ENCODE measurements around the gene SMURF2.

SMURF2 gene

GRCh38 chr17:64688481-64688880, 26.4 kb upstream of the SMURF2 start:
- ATAC-seq, result no peak
- TF ChIP-seq ESRRG (CRISPR knock-in tag; IDR thresholded peaks at IDR 0.05) (no peak), CSRNP3 (CRISPR knock-in tag; IDR thresholded peaks at IDR 0.05) (no peak), GLIS3 (CRISPR knock-in tag; IDR thresholded peaks at IDR 0.05) (no peak), ZFP3 (CRISPR knock-in tag; IDR thresholded peaks at IDR 0.05) (no peak), POU6F1 (CRISPR knock-in tag; IDR thresholded peaks at IDR 0.05; ENCODE audit: borderline replicate concordance, low read depth) (no peak), ZC3H10 (CRISPR knock-in tag; IDR thresholded peaks at IDR 0.05) (no peak), ZNF565 (CRISPR knock-in tag; conservative IDR thresholded peaks at IDR 0.05; ENCODE audit: low read depth) (no peak), TCF4 (CRISPR knock-in tag; IDR thresholded peaks at IDR 0.05; ENCODE audit: borderline replicate concordance) (no peak), ZFP30 (CRISPR knock-in tag; IDR thresholded peaks at IDR 0.05) (no peak), PATZ1 (CRISPR knock-in tag; IDR thresholded peaks at IDR 0.05; ENCODE audit: borderline replicate concordance) (no peak), ARNTL (CRISPR knock-in tag; IDR thresholded peaks at IDR 0.05; ENCODE audit: borderline replicate concordance, low read depth) (no peak), ISL1 (CRISPR knock-in tag; IDR thresholded peaks at IDR 0.05) (no peak), TOX (CRISPR knock-in tag; IDR thresholded peaks at IDR 0.05; ENCODE audit: borderline replicate concordance) (no peak), RARB (CRISPR knock-in tag; IDR thresholded peaks at IDR 0.05) (no peak), OSR1 (CRISPR knock-in tag; IDR thresholded peaks at IDR 0.05) (no peak), ZNF8 (CRISPR knock-in tag; IDR thresholded peaks at IDR 0.05) (no peak), CREB5 (CRISPR knock-in tag; IDR thresholded peaks at IDR 0.05; ENCODE audit: low read depth) (no peak), CSDC2 (CRISPR knock-in tag; IDR thresholded peaks at IDR 0.05) (no peak), TSHZ2 (CRISPR knock-in tag; IDR thresholded peaks at IDR 0.05) (no peak)

- no peak for TF ChIP-seq ZFP3 (CRISPR knock-in tag; IDR thresholded peaks at IDR 0.05)
- no peak for TF ChIP-seq ZFP30 (CRISPR knock-in tag; IDR thresholded peaks at IDR 0.05)
- no peak for TF ChIP-seq CSRNP3 (CRISPR knock-in tag; IDR thresholded peaks at IDR 0.05)
- no peak for TF ChIP-seq OSR1 (CRISPR knock-in tag; IDR thresholded peaks at IDR 0.05)
- TF ChIP-seq BACH2 (CRISPR knock-in tag; IDR thresholded peaks at IDR 0.05; ENCODE audit: borderline replicate concordance), result no peak
- no peak for TF ChIP-seq CSDC2 (CRISPR knock-in tag; IDR thresholded peaks at IDR 0.05)
- no peak for TF ChIP-seq ESRRG (CRISPR knock-in tag; IDR thresholded peaks at IDR 0.05)
- TF ChIP-seq ARNTL (CRISPR knock-in tag; IDR thresholded peaks at IDR 0.05; ENCODE audit: borderline replicate concordance, low read depth), result no peak
- no peak for TF ChIP-seq ZC3H10 (CRISPR knock-in tag; IDR thresholded peaks at IDR 0.05)
- TF ChIP-seq ISL1 (CRISPR knock-in tag; IDR thresholded peaks at IDR 0.05), result no peak
- TF ChIP-seq ZNF8 (CRISPR knock-in tag; IDR thresholded peaks at IDR 0.05), result no peak
- no peak for TF ChIP-seq TCF4 (CRISPR knock-in tag; IDR thresholded peaks at IDR 0.05; ENCODE audit: borderline replicate concordance)
- TF ChIP-seq ZNF70 (CRISPR knock-in tag; IDR thresholded peaks at IDR 0.05), result no peak
- TF ChIP-seq GLIS3 (CRISPR knock-in tag; IDR thresholded peaks at IDR 0.05), result no peak
- no peak for TF ChIP-seq CREB5 (CRISPR knock-in tag; IDR thresholded peaks at IDR 0.05; ENCODE audit: low read depth)
- TF ChIP-seq ZNF565 (CRISPR knock-in tag; conservative IDR thresholded peaks at IDR 0.05; ENCODE audit: low read depth), result no peak
- TF ChIP-seq PPARA (CRISPR knock-in tag; IDR thresholded peaks at IDR 0.05; ENCODE audit: borderline replicate concordance), result no peak
- TF ChIP-seq SNAI2 (CRISPR knock-in tag; IDR thresholded peaks at IDR 0.05), result no peak
- no peak for TF ChIP-seq RARB (CRISPR knock-in tag; IDR thresholded peaks at IDR 0.05)
- TF ChIP-seq POU6F1 (CRISPR knock-in tag; IDR thresholded peaks at IDR 0.05; ENCODE audit: borderline replicate concordance, low read depth), result no peak
- ATAC-seq, result peak; percentile 47; the same call in 2 of the 3 replicates
These were observed 25.9 kb upstream of the SMURF2 start for GRCh38 chr17:64687961-64688360.
